HG02763 (cell line): Measurements from ENCODE around the gene PER1.

Experiments
- ATAC-seq: cut with Tn5 transposase; IDR thresholded peaks from one replicate; pipeline ENCODE4 v1.9.1; 2021; ENCODE audit warnings: mild to moderate bottlenecking, moderate library complexity; ENCODE audit not compliant: unreplicated experiment

PER1 gene

DNA sequence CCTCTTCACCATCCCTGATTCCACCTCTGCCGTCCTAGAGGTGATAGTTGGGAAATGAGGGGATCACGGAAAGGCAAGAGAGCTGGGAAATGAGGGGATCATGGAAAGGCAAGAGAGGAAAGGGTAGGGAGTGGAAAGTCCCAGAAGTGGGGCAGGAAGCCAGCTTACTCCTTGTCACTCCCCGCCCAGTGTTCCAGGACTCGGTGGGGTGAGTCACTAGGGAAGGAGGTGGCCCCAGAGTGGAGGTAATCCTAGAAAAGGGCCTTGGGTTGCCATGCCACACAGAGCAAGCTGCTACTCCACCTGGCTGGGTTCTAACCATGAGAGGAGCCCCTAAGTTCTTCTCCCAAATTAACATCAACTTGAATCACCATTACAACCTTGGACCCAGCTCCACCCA lies 48.7 kb downstream of the PER1 start:
- ATAC-seq, result no peak

DNA sequence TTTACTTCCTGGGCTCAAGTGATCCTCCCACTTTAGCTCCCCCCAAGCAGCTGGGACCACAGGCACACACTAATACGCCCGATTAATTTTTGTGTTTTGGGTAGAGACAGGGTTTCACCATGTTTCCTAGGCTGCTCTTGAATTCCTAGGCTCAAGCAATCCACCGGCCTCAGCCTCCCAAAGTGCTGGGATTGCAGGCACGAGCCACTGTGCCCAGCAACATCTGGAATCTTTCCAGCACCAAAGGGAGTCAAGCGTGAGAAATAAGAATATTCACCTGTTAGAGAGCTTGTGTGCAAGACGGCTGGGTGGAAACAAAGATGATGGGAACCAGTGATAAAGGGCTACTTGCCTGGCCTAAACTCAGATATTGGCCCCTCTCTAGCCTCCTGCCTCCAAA lies 50.5 kb downstream of the PER1 start:
- ATAC-seq, result no peak

DNA sequence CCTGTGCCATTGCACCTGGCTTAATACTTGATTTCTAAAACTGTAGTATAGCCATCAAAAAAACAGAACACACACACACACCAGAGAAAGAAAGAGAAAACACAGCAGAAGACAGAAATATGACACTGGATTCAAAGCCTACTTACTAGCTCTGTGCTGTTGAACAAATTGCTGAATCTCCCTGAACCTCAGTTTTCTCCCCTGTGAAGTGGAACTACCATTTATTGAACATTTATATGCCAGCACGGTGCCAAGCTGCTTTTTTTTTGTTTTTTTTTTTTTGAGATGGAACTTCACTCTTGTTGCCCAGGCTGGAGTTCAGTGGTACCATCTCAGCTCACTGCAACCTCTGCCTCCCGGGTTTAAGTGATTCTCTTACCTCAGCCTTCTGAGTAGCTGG lies 51.4 kb downstream of the PER1 start:
- ATAC-seq, result no peak

DNA sequence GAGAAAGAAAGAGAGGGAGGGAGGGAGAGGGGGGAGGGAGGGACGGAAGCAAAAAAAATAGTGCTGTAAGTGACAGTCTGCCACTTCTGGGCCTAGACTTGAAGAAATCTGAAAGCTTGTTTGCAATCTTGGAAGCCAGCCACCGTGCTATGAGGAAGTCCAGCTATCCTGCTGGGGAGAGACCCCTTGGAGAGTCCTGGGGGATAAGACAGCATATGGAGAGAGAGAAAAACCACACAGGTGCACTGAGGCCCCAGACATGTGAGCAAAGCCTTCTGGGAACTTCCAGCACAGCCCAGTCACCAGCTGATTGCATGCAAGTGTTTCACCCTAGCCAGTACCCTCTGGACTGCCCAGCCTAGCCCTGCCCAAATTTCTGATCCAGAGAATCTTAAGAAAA lies 52.1 kb downstream of the PER1 start:
- ATAC-seq, result no peak

DNA sequence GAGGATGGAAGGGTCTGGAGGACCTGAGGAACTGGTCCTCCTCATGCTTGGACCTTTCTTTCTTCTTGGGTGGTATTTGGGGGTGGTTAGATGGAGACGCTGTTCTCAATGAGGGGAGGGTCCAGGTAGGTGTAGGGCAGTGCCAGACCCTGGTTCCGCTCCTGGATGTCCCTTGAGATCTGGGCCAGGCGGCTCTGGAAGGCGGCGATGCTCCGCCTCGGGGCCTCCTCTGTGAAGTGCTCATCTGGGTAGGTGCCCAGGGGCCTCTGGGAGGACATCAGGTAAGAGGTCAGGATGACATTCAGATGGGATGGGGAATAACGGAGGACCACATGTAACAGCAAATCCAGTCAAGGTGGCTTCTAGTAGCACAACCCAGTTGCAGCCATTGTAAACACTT lies 55.7 kb downstream of the PER1 start:
- no peak for ATAC-seq

DNA sequence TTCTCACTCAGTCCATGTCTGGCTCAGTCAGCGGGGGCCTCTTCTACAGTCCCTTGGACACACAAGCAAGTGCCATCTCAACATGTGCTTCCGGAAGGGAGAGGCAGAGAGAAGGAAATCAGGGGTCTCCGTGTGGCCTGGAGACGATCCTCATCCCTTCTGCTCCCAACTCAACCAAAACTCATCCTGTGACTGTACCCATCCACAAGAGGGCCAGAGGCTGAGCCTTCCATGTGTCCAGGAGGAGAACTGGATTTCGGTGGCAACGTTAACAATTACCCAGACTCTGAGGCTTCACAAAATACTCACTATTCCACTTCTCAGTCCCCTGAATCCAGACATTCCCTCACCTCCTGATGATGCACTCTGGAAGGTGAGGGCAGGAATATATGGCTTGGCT lies 56.8 kb downstream of the PER1 start:
- ATAC-seq, result no peak

DNA sequence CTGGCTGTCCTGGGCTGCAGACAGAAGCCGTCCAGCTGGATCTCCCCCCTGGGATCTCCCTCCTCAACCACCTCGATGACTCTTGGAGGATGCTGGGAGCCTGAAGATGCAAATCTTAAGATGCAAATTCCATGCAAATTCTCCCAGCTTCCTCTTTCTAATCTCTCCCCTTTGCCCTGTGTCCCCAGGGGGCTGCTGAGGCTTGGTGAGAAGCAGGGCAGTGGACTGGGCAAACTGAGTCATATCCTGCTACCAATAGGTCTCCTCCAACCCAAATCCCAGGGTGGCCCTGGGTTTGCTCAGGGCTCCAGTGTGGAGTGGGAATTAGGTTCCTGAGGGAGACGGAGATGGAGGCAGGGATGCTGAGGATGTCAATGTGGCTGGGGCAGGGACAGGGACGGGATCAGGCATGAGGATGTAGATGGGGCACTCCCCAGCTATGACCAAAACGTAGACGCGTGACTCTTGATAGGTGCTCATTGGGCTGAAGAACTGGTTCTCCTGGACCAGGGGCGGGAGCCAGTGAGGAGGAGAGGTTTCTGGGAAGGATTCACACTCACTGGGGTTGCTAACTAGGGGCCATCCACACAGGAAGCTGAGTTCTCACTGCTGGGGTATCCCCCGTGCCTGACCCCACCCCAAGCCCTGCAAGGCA lies 61.0 kb downstream of the PER1 start:
- no peak for ATAC-seq
